NK-92 (cell line): ENCODE results near the gene SP6.
A peak's percentile ranks its signal among the peaks of the same experiment; 100 is the strongest.

Source experiments
- DNase-seq: peaks from one replicate; lab custom pipeline; 2025; ENCODE audit not compliant: unreplicated experiment; lab: John Stamatoyannopoulos, UW

The SP6 gene

GRCh38 chr17:47850692-47851573 is at the start of gene SP6:
Gene SP6 (minus strand): TSS chr17:47851163. CDS start chr17:47848429, 2,734 bp downstream.
- DNase-seq: no peak

DNA sequence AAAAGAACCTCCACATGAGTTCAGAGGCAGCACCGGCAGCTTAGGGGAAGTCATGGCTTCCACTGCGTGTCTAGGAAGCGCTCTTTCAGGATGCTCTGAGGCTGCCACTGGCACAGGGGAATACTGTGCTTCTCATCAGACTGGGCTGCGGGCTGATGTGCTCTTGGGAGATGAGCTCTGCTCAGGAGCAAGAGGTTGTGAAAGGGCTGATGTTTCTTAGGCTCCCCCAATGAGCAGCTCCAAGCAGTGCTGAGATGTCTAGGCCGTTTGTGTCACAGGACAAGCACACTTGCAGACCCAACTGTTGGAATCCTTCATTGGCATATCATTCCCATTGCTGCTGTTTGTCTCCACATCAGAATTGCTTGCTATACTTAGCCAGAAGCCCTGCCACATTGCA is 48.7 kb upstream of the SP6 start:
- no peak for DNase-seq

- no peak for DNase-seq
These were observed 47.3 kb upstream of the SP6 start for GRCh38 chr17:47898241-47898640.

GRCh38 chr17:47897561-47897960 is 46.6 kb upstream of the SP6 start:
- no peak for DNase-seq

DNA sequence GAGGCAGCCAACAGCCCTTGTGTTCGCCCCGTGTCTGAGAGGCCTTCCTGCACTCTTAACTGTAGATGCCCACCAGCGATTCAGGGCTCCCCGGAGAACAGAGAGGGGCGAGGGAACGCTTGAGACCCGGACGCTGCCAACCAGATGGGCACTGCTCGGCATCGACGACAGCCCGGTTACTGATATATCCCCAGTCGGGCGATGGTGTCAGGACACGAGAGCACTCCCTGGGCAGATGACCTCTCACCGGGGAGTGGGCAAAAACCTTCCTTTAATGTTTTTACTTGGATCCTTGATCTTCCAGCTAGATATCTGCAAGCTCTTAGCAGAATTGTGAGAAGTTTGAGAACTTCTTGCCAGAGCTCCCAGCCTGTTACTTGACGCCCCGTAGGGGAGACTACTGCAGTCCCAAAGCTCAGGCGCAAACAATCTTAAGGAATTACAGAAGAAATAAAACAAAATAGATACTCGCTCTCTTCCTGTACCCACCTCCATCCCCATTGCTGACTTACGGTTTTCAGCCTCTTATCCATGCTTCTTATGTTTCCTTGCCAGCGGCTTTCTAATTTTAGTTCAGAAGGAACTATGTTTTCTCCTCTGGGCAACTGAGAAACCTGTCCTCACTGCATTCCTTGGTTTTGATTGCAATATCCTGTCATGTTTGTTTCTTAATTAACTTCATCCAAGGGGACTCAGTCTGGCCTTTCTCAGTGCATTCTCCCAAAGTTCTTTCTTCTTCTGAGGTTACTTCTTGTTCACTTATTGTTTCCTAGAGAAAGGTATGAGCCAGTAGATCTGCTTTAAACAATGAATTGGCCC is 45.9 kb upstream of the SP6 start:
- no peak for DNase-seq

GRCh38 chr17:47895856-47896671 is 45.1 kb upstream of the SP6 start, which contains the start of gene SP2:
Gene SP2 (plus strand): TSS chr17:47896236. CDS start chr17:47896287, 51 bp downstream.
- DNase-seq: peak; percentile 100

DNA sequence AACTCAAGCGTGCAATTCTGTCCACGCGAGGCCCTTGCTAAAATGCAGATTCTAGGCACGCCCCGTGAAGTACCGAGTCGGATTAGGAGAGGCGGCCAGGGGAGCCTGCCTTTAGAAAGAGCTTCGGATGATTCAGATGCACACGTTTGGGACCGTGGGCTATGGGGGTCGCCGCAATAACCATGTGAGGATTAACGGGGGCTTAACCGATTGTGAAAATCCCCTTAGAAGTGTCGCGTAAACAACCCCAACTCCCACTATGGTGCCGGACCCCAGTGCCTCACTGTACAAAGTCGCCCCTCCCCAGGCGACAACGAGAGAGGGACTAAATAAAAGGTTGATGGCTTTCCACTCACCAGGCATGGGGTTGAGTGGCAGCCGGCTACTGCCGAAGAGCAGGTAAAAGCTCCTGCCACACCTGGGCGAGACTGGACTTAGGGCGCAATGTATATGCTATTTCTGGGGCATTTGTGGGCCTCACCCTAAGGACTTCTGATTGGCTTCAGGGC is 44.4 kb upstream of the SP6 start:
- DNase-seq: no peak

GRCh38 chr17:47894498-47895346 is 43.8 kb upstream of the SP6 start:
- no peak for DNase-seq

DNA sequence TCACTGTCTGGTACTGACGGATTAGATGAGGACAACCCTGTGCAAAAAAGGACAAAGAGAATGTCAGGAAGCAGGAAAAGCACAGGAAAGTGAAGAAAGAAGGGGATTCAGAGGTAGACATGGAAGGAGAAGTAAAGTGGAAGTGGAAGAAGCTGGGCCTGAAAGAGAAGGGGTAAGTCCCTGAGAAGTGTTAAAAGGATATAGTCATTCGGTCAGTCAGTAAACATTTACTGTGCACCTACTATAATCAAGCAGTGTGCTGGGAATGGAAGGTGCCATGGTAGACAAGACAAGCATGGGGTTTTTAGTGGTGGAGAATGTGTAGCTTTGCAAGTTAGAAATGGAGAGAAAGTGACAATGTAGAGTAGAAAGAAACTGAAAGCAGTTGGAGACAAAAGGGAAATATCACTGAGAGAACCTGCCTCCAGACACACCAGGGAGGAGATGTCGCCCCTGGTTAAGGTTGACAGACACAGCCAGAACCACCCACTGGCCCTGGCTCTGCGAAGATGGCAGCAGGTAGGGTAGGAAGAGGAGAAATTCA is 40.7 kb upstream of the SP6 start:
- no peak for DNase-seq

DNA sequence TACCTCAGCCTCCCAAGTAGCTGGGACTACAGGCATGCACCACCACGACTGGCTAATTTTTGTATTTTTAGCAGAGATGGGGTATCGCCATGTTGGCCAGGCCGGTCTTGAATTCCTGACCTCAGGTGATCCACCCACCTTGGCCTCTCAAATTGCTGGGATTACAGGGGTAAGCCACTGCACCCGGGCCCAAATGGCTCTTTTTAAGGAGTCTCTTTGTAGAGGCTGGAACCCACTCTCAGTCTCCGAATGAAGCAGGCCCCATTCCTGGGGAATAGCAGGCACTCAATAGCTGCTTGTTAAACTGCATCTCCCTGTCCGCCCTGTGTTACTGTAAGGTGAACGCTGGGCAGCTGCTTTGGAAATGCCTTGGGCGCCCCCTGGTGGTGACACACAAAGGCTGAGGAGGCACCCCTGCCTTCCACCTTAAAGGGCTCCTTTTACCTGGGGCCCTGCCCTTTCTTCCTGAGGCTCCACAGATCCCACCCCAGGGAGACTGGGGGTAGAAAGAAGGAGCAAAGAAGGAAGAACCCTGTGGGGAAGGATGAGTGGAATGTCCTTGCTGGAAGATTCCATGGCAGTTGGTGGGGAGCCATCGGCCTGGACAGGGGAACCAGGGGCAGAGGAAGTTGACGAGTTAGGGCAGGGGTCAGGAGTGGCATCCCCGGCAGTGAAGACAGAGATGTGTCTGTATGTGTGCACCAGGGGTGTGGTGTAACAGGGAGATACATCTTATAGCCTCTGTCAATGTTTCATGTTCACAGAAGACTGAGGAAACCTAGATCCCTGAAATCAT is 39.0 kb upstream of the SP6 start:
- peak; percentile 28 for DNase-seq

DNA sequence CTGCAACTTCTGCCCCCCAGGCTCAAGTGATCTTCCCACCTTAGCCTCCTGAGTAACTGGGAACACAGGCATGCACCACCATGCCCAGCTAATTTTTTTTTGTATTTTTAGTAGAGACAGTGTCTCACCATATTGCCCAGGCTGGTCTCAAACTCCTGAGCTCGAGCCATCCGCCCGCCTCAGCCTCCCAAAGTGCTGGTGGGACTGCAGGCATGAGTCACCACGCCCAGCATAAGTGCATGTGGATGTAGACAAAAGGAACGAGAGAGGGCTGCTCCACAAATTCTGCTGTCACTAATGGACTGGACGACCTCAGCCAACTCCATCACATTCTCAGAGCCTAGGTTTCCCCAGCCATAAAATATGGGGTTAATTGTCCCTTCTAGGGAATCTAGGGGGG is 37.3 kb upstream of the SP6 start:
- DNase-seq: no peak

- no peak for DNase-seq
These were observed 34.2 kb upstream of the SP6 start for GRCh38 chr17:47884905-47885730.

DNA sequence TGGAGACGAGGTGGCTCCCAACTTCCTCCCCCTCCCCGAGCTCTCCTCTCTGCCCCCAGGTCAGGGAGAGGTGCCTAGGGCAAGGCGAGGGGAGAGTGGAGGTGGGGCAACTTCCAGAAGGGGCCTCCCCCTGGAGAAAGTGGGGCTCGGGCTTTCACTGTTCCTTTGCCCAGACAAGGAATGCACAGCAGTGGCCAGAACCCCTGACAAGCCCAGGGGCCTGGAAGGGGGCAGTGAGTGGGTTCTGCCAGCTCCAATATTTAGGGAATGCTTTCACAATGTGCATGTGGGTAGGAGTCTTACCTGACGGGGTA is 33.4 kb upstream of the SP6 start:
- no peak for DNase-seq

GRCh38 chr17:47883589-47884426 is 32.8 kb upstream of the SP6 start:
- no peak for DNase-seq

DNA sequence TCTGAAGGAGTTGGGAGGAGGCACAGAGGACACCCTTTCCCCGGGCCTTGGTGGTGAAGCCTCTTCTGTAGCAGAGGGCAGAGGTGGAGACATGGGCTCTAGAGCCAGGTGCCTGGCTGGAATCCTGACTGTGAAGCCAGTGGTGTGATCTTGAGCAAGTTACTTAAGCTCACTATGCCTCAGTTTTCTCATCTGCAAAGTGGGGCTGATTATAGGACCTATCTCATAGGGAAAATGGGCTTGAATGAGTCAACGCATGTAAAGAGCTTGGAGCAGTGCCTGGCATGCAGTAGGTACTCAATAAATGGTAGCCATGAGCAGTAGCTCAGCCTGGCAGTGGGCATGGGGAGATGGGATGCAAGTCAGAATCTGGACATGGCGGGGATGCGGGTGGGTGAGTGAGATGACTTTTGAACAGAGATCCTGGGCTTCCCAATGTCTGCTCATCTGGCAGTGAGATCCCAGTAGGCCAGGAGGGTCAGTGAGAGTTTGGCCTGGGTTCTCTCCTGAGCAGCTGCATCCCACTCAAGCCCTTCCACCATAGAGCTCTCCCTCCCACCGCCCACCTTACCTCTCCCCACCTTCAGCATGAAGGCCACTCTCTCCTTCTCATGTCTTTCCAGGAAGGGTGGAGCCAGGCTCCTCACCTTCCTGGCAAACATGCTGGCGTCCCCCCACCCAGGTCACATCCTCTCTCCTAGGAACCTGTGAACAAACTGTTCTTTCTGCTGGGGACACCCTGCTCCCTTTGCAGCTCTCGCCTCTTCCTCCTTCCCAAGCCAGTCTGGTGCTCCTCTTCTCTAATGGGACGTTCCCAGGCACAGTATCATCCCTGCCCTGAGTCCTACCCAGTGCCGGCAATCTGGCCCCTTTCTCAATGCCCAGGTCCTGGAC is 32.0 kb upstream of the SP6 start:
- no peak for DNase-seq

GRCh38 chr17:47882247-47882646 is 31.3 kb upstream of the SP6 start:
- DNase-seq: no peak
